Body of pancreas (tissue), 4 donors: ENCODE data around the gene FNDC5. TPM values are rescaled to one million over a fixed set of nuclear protein-coding genes. Genes with fewer than 3 reads are reported as not detected.

Experiments used
- ATAC-seq: fragments of 150-250 bp; one replicate; pipeline ENCODE4 v1.9.1; 2016
- DNase-seq, 4 donors: peaks; one replicate each; pipeline ENCODE4 v3.0.0-alpha.2; 2019
- H3K27ac ChIP-seq, 4 donors: fragments of 200-600 bp; sonication (generic); 1 replicate in 3 of 4; 2 replicates in 1 of 4; pipeline versions ENCODE4 v1.5.1 to v1.6.1; 2016 to 2019; ENCODE audit warnings: mild to moderate bottlenecking in 1 of 4, mixed read lengths in 1 of 4, moderate library complexity in 1 of 4
- H3K27me3 ChIP-seq, 2 donors: fragments of 200-600 bp; sonication (generic); one replicate each; pipeline ENCODE4 v1.6.0; 2016; ENCODE audit warnings: mild to moderate bottlenecking in 1 of 2
- H3K36me3 ChIP-seq, 2 donors: fragments of 200-600 bp; sonication (generic); replicated peaks in 1 of 2; 2 replicates each; pipeline ENCODE4 v1.5.1; 2016; ENCODE audit warnings: low read depth in 2 of 2; ENCODE audit not compliant: insufficient read depth in 1 of 2
- H3K4me1 ChIP-seq: fragments of 200-600 bp; sonication (generic); one replicate; pipeline ENCODE4 v1.6.0; 2016
- H3K4me3 ChIP-seq, 2 donors: fragments of 200-600 bp; sonication (generic); 1 replicate in 1 of 2; 2 replicates in 1 of 2; pipeline ENCODE4 v1.5.1; 2016 to 2019
- H3K9me3 ChIP-seq, 3 donors: fragments of 200-600 bp; sonication (generic); 1 replicate in 2 of 3; 2 replicates in 1 of 3; pipeline ENCODE4 v1.5.1; 2016
- POLR2A ChIP-seq, 3 donors: fragments of 450-650 bp; IDR thresholded peaks; one replicate each; pipeline ENCODE4 v1.6.1; 2016; ENCODE audit warnings: antibody characterized with exemption in 3 of 3, mild to moderate bottlenecking in 2 of 3
- WGBS, 2 donors: methylation state at CpG; one replicate each; pipeline ENCODE4 v1.1.5; 2017; 5-methylcytosine and 5-hydroxymethylcytosine counted together
- intact Hi-C: fragments of 100-400 bp; cut with DNase I; formaldehyde crosslinking; loops from one replicate; pipeline ENCODE4 v1.15.1; 2023
- total RNA-seq, 2 donors: library from RNA; depleted of rRNA; stranded (reverse); fragments of >200 nt; gene quantifications; one replicate each; pipeline ENCODE4 v1.1.0, GENCODE V29; 2016
- TF ChIP-seq, protein P1 (sequence below), 7 experiments: fragments of 450-650 bp in 4 of 7; fragments of 200-600 bp in 3 of 7; sonication (generic) in 3 of 7; IDR thresholded peaks; one replicate each; pipeline ENCODE4 v1.5.1; 2016 to 2019; ENCODE audit warnings: antibody characterized with exemption in 7 of 7

The FNDC5 gene
- total RNA-seq, 2 donors from 2014 or later = not detected

DNA sequence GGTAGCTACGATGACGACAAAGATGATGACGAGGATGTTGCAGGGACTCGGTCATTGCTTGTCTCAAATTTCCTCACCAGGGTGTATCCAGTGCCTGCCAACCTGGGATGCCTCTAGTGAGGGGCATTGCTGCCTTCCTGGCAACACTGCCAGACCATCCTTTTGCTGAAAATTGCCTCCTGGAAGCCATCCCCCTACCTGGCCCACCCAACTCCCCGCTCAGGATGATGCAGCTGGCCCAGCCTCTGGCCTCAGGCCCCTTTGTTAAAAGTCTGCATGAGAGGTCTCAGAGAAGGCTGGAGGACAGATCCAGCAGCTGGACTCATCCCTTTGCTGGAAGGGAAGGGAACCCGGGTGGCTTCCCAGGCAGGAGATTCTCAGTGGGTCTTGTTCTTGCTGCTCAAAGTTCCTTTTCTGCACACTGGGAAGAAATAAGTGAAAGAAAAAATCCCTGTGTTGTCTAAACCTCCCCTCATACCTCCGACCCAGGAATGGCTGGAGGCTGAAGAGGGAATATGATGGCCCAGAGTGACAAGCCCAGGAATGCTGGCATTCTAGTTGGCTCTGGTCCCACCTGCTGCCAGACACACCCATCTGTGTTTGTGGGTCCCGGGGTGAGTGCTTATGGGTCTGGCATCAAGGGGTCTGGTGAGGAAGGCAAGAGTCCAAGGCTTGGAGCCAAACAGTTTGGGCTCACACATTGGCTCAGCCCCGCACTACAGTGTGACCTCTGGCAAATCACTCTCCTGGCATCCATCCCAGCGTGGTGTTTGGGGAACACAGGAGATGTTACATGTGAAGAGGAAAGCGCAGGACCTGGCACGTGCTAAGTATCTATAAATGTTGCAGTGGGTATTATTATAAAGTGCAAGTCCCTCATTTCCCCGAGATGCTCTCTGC lies 6.7 kb upstream of the FNDC5 start:
- Histone ChIP-seq H3K27me3 (no peaks in the 10 kb centered on the region), H3K36me3 (no peaks in the 10 kb centered on the region), H3K4me1 (peaks cover 17% of the 10 kb centered on the region), H3K4me3 (no peak overlapping the region), H3K9me3 (no peaks in the 10 kb centered on the region), H3K27ac (no peak overlapping the region)
- WGBS, 2 donors = 70 to 76% methylated on average over 11 to 13 of the region's 13 CpGs
- intact Hi-C loops = loop anchor here (10.0 kb wide), 1 partner anchor 163 kb away; no protein-coding TSS in a partner anchor
- DNase-seq = no peak
- no peak for ATAC-seq
- no peak for TF ChIP-seq POLR2A (IDR thresholded peaks at IDR 0.05)
- TF ChIP-seq, protein P1, sequence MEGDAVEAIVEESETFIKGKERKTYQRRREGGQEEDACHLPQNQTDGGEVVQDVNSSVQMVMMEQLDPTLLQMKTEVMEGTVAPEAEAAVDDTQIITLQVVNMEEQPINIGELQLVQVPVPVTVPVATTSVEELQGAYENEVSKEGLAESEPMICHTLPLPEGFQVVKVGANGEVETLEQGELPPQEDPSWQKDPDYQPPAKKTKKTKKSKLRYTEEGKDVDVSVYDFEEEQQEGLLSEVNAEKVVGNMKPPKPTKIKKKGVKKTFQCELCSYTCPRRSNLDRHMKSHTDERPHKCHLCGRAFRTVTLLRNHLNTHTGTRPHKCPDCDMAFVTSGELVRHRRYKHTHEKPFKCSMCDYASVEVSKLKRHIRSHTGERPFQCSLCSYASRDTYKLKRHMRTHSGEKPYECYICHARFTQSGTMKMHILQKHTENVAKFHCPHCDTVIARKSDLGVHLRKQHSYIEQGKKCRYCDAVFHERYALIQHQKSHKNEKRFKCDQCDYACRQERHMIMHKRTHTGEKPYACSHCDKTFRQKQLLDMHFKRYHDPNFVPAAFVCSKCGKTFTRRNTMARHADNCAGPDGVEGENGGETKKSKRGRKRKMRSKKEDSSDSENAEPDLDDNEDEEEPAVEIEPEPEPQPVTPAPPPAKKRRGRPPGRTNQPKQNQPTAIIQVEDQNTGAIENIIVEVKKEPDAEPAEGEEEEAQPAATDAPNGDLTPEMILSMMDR (IDR thresholded peaks at IDR 0.05) = no peak

DNA sequence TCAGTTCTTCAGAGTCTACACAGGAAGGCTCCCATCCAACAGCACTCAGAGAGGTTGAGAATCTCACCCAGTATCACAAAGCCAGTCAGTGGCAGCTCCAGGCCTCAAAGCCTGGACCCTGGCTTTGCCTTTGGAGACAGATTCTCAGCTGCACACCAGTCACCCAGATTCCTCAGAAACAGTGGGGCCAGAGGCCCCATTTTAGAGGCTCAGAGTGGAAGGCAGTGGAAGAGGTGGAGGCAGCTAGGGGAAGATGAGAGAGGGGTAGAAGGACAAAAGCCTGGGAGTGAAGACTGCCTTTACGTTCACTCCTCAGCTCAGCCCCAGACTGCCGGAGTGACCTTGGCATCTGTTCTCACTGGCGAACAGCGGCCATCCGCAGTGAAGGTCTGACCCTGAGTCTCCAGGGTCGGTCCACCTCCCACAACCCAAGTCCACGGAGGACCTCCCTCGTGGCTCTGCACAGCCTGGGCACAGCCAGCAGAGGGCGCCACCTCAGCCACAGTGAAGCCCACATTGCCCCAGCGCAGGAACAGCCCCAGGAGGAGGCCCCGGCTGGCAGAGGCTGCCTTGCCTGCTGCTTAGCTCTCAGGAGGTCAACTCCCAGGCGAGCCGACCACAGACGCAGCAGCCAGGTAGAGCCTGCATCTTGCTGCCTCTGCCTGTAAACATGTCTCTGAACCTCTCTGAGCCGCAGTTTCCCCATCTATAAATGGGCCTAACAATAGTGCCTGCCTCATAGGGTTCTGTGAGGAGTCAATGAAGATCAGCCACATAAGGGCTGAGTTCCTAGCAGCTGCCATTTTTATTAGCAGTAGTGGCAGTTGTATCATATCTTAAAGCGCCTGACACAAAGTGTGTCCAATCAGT lies 5.9 kb upstream of the FNDC5 start:
- 19 to 36% methylated on average over 5 to 15 of the region's 16 CpGs for WGBS, 2 donors

DNA sequence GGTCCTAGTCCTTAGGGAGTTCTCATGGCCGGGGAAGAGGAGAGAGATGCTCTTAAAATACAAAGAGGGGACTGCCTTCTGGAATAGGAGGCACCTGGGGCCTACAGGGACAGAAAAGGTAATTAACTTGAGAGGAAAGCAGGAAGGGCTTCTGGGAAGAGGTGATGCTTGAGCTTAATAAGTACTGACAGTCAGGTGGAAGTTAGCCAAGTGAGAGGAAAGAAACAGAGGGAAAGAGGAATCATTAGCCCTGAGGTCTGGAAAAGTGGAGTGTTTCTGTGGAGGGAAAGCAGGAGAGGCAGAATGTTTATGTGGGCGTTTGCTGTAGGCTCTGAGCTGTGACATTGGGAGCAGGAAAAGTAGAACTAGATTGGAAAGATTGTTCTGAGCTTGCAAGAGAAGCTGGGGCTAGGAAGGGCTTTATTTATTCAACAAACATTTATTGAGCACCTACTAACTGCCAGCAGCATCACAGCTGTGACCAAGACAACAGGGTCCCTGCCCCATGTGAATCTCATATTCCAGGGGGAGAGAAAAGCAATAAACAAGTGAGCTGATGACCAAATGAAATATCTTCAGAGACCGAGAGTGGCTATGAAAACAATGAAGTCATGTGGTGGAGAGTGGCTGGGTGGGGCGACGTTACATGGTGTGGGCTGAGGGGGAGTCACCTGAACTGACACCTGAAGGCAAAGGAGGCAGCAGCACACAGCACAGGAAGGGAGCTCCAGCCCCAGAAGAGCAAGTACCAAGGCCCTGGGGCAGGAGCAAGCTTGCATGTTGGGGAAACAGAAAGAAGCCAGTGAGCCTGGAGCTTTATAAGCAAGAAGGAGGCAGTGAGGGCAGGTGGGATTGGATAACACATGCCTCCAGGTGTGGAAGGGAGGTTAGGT lies 4.4 kb upstream of the FNDC5 start:
- intact Hi-C loops = loop anchor here (10.0 kb wide), 1 partner anchor 160 kb away; no protein-coding TSS in a partner anchor
- WGBS, 2 donors = 49 to 61% methylated on average over 5 of the region's 5 CpGs
- ATAC-seq (no peak), DNase-seq (no peak)
- Histone ChIP-seq H3K27ac (no peak overlapping the region), H3K27me3 (no peaks in the 10 kb centered on the region), H3K4me1 (peaks cover 15% of the 10 kb centered on the region), H3K36me3 (no peaks in the 10 kb centered on the region), H3K9me3 (no peaks in the 10 kb centered on the region), H3K4me3 (no peak overlapping the region)
- TF ChIP-seq, protein P1 (IDR thresholded peaks at IDR 0.05) = no peak
- no peak for TF ChIP-seq POLR2A (IDR thresholded peaks at IDR 0.05)

More for the DNA sequence above, 5.9 kb upstream of the FNDC5 start:
- Histone ChIP-seq H3K4me1 (peaks cover 10% of the 10 kb centered on the region), H3K27me3 (no peaks in the 10 kb centered on the region), H3K4me3 (no peak overlapping the region), H3K9me3 (no peaks in the 10 kb centered on the region), H3K36me3 (no peaks in the 10 kb centered on the region), H3K27ac (no peak overlapping the region)
- intact Hi-C loops = loop anchor here (10.0 kb wide), 1 partner anchor 162 kb away; no protein-coding TSS in a partner anchor
- ATAC-seq (peak; percentile 68), DNase-seq (peak; percentile 71 to 81 (median 73))
- no peak for TF ChIP-seq POLR2A (IDR thresholded peaks at IDR 0.05)
- TF ChIP-seq, protein P1 (IDR thresholded peaks at IDR 0.05) = peak; percentile 62 to 89 (median 83)

DNA sequence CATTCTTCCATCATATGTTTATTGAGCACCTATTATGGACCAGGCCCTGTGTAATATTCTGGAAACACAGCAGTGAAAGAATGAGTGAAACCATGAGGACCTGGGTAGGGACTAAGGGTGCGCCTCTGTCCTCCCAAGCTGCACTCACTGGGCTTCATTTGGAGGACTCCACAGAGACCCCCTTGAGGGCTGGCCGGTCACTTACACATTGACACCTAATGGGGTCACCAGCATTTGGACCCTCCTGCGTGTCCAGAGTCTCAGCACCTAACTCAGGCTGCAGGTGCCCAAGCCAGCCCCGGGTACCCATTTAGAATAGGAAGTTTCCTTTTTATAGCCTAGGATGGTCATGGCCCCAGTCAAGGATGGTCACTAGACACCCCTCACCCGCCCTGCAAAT lies 2.8 kb upstream of the FNDC5 start:
- no peak for TF ChIP-seq POLR2A (IDR thresholded peaks at IDR 0.05)
- TF ChIP-seq, protein P1 (IDR thresholded peaks at IDR 0.05) = no peak
- Histone ChIP-seq H3K4me3 (no peak overlapping the region), H3K27me3 (no peaks in the 10 kb centered on the region), H3K27ac (no peak overlapping the region), H3K4me1 (peaks cover 18% of the 10 kb centered on the region), H3K9me3 (no peaks in the 10 kb centered on the region), H3K36me3 (no peaks in the 10 kb centered on the region)
- DNase-seq (no peak), ATAC-seq (no peak)
- 59 to 73% methylated on average over 4 to 5 of the region's 5 CpGs for WGBS, 2 donors
- intact Hi-C loops = loop anchor here (10.0 kb wide), 1 partner anchor 159 kb away; no protein-coding TSS in a partner anchor
